ENCODE measurements around the gene COL27A1. TPM values are rescaled to one million over a fixed set of nuclear protein-coding genes. Genes with fewer than 3 reads are reported as not detected.

The COL27A1 gene
- polyA plus RNA-seq, 1 donor (not counting 4 experiments of a cell fraction or from before 2014, with no cell fraction given), result 14.0 TPM

DNA sequence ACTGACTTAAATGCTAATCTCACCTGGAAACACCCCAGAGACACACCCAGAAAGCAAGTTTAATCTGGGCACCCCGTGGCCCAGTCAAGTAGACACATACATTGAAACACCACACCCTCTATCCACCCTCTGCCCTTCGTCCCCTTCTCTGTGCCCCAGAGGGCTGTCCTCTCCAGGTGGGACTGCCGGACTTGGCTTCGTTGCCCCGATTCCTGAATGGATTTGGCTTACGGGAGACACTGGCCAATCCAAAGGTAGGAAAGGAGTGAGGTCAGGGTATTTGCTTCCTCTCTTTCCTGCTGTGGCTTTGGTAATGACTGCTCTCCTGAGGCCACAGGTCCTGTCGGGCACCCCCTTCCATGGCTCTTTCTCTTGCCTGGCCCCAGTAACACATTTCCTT, 25.2 kb upstream of the COL27A1 start:
- no peak overlapping the region for H3K9ac ChIP-seq (ENCODE audit: control insufficient read depth, extremely low read depth, insufficient read depth, low read length)
- dilution Hi-C loops (cut with MboI; ENCODE audit: extremely low pct_ligation_motif_present, low sequenced_read_pairs), result no loop called here

DNA sequence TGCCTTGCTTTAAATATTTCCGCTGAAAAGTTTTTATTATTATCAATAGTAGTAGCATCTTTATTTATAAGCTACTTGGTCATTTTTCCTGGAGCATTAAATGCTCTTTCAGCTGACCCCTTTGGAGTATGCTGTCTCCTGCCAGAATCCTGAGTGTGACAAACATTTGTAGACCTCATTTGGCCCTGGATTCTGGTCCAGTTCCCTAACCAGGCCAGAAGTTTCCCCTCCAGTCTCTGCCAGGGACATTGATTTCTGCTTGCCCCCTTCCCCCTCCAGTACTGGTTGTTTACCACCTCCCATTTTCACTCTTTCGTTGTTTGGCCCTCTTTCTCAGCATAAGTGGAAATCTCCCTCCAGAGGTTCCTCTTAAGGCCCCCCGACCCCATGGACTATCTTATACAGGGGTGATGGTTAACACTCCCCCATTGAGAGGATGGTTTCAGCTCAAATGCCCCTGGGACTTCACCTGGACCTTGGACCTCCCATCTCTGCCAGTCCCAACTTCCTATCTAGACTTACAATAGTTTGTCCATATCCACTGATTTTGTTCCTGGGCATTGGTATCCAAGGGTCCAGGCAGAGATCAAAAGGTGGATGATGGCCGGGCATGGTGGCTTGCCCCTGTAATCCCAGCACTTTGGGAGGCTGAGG, 24.6 kb upstream of the COL27A1 start:
- H4K20me1 ChIP-seq (ENCODE audit: control insufficient read depth, extremely low read depth, insufficient read depth, low read length), result no peaks in the 10 kb centered on the region
- H3K79me2 ChIP-seq (ENCODE audit: control insufficient read depth, insufficient read depth, low read length), result no peaks in the 10 kb centered on the region
- DNase-seq (ENCODE audit: low read depth, low spot score) (no peak), FAIRE-seq (no peak)
- no peak overlapping the region for H3K4me3 ChIP-seq (ENCODE audit: control insufficient read depth in 2 of 3, extremely low read depth in 1 of 3, insufficient read depth in 2 of 3, low read depth in 1 of 3, low read length in 3 of 3)
- no peak overlapping the region for H3K9ac ChIP-seq (ENCODE audit: control insufficient read depth, extremely low read depth, insufficient read depth, low read length)
- H3K4me1 ChIP-seq (ENCODE audit: control insufficient read depth, extremely low read depth, insufficient read depth, low read length), result no peaks in the 10 kb centered on the region
- H3K27me3 ChIP-seq (ENCODE audit: control insufficient read depth, extremely low read depth, insufficient read depth, low read length), result peaks cover 29% of the 10 kb centered on the region
- no peaks in the 10 kb centered on the region for H3K9me3 ChIP-seq (ENCODE audit: control insufficient read depth, low read depth, low read length)
- H3K27ac ChIP-seq (ENCODE audit: control insufficient read depth, insufficient read depth, low read length), result no peak overlapping the region
- no peaks in the 10 kb centered on the region for H3K9me1 ChIP-seq (ENCODE audit: control insufficient read depth, extremely low read depth, insufficient read depth, low read length)
- dilution Hi-C loops (cut with MboI; ENCODE audit: extremely low pct_ligation_motif_present, low sequenced_read_pairs), result no loop called here
- H3K4me2 ChIP-seq (ENCODE audit: control insufficient read depth, extremely low read depth, insufficient read depth, low read depth, low read length), result no peak overlapping the region
- no peak overlapping the region for H2AFZ ChIP-seq (ENCODE audit: control insufficient read depth, low read length)
- TF ChIP-seq EZH2 (IDR thresholded peaks at IDR 0.05; ENCODE audit: low read length) (no peak), CTCF (optimal IDR thresholded peaks at IDR 0.05 in 1 of 3, IDR thresholded peaks at IDR 0.05 in 1 of 3, conservative IDR thresholded peaks at IDR 0.05 in 1 of 3; ENCODE audit: extremely low read depth in 1 of 3, insufficient read depth in 2 of 3, low read length in 3 of 3) (no peak)
- no peaks in the 10 kb centered on the region for H3K36me3 ChIP-seq (ENCODE audit: control insufficient read depth in 2 of 2, extremely low read depth in 1 of 2, insufficient read depth in 2 of 2, low read length in 2 of 2)

More for the DNA sequence above, 25.2 kb upstream of the COL27A1 start:
- H3K79me2 ChIP-seq (ENCODE audit: control insufficient read depth, insufficient read depth, low read length), result no peaks in the 10 kb centered on the region
- no peak overlapping the region for H3K4me2 ChIP-seq (ENCODE audit: control insufficient read depth, extremely low read depth, insufficient read depth, low read depth, low read length)
- H4K20me1 ChIP-seq (ENCODE audit: control insufficient read depth, extremely low read depth, insufficient read depth, low read length), result no peaks in the 10 kb centered on the region
- no peaks in the 10 kb centered on the region for H3K36me3 ChIP-seq (ENCODE audit: control insufficient read depth in 2 of 2, extremely low read depth in 1 of 2, insufficient read depth in 2 of 2, low read length in 2 of 2)
- no peak overlapping the region for H3K27ac ChIP-seq (ENCODE audit: control insufficient read depth, insufficient read depth, low read length)
- no peak overlapping the region for H3K4me3 ChIP-seq (ENCODE audit: control insufficient read depth in 2 of 3, extremely low read depth in 1 of 3, insufficient read depth in 2 of 3, low read depth in 1 of 3, low read length in 3 of 3)
- peaks cover 33% of the 10 kb centered on the region for H3K27me3 ChIP-seq (ENCODE audit: control insufficient read depth, extremely low read depth, insufficient read depth, low read length)
- no peaks in the 10 kb centered on the region for H3K4me1 ChIP-seq (ENCODE audit: control insufficient read depth, extremely low read depth, insufficient read depth, low read length)
- no peaks in the 10 kb centered on the region for H3K9me3 ChIP-seq (ENCODE audit: control insufficient read depth, low read depth, low read length)
- H2AFZ ChIP-seq (ENCODE audit: control insufficient read depth, low read length), result no peak overlapping the region
- FAIRE-seq (no peak), DNase-seq (ENCODE audit: low read depth, low spot score) (no peak)
- H3K9me1 ChIP-seq (ENCODE audit: control insufficient read depth, extremely low read depth, insufficient read depth, low read length), result no peaks in the 10 kb centered on the region
- no peak for TF ChIP-seq CTCF (optimal IDR thresholded peaks at IDR 0.05 in 1 of 3, IDR thresholded peaks at IDR 0.05 in 1 of 3, conservative IDR thresholded peaks at IDR 0.05 in 1 of 3; ENCODE audit: extremely low read depth in 1 of 3, insufficient read depth in 2 of 3, low read length in 3 of 3)
- no peak for TF ChIP-seq EZH2 (IDR thresholded peaks at IDR 0.05; ENCODE audit: low read length)

All from keratinocyte (primary cell).